ENCODE results near the gene PAFAH1B1. TPM values are rescaled to one million over a fixed set of nuclear protein-coding genes. Genes with fewer than 3 reads are reported as not detected.

The PAFAH1B1 gene
- total and polyA plus RNA-seq, 7 experiments from 2014 or later, result 15.8 to 156 (median 127) TPM

DNA sequence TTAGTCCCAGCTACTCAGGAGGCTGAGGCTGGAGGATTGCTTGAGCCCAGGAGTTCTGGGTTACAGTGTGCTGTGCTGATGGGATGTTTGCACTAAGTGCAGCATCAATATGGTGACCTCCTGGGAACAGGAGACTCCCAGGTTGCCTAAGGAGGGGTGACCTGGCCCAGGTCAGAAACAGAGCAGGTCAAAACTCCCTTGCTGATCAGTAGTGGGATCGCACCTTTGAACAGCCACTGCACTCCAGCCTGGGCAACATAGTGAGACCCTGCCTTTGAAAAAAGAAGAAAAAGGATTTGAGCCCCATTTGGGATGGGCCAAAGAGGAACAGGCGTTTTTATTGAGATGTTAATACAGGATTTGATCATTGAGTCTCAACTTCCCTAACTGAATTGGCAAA lies 87.5 kb downstream of the PAFAH1B1 start:
- Histone ChIP-seq H3K4me3 (ENCODE audit: low read length) (no peak overlapping the region), H3K9me3 (ENCODE audit: control insufficient read depth in 2 of 3, low read length in 3 of 3) (no peaks in the 10 kb centered on the region), H3K36me3 (ENCODE audit: control insufficient read depth in 2 of 3, insufficient read depth in 3 of 3, low read length in 3 of 3) (peaks cover 16 to 80% (median 25%) of the 10 kb centered on the region in 3 experiments), H3K27me3 (ENCODE audit: control insufficient read depth in 2 of 2, insufficient read depth in 2 of 2, low read length in 2 of 2) (no peaks in the 10 kb centered on the region), H3K27ac (ENCODE audit: low read depth, low read length) (no peak overlapping the region), H3K4me1 (ENCODE audit: control insufficient read depth in 2 of 2, insufficient read depth in 2 of 2, low read length in 2 of 2) (no peaks in the 10 kb centered on the region)
- intact Hi-C loops (cut with micrococcal nuclease), result no loop called here
- H3K4me1 Mint-ChIP-seq, result peaks cover 0 to 4% (median 0%) of the 10 kb centered on the region in 7 donors
- no peak overlapping the region for H3K4me3 Mint-ChIP-seq
- POLR2A ChIA-PET, result no interaction called here
- CTCF ChIA-PET, result no interaction called here
- H3K36me3 Mint-ChIP-seq, result peaks cover 8 to 43% (median 27%) of the 10 kb centered on the region in 5 donors
- DNase-seq, result no peak
- H3K27ac Mint-ChIP-seq, result peak overlapping the region in 3 of 9 donors; percentile 13 to 77 (median 14)
- H3K9me3 Mint-ChIP-seq, result no peaks in the 10 kb centered on the region
- no peak for ATAC-seq
- H3K27me3 Mint-ChIP-seq, result no peaks in the 10 kb centered on the region

DNA sequence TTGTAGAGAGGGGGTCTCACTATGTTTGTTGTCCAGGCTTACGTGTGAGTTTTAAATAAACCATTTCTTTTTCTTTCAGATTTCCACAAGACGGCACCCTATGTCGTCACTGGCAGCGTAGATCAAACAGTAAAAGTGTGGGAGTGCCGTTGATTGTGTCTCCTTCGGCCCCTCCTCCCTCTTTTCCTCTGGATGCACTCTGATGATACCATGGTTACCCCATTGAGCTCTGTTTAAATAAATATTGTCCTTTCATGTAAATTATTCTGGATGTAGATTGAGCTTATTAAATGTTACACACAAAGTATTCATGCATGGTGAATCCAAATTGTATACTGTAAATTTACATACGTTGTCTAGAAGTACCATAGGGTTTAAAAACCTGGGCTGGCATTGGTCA lies 88.2 kb downstream of the PAFAH1B1 start:
- no peaks in the 10 kb centered on the region for H3K27me3 Mint-ChIP-seq
- intact Hi-C loops (cut with micrococcal nuclease), result no loop called here
- Histone ChIP-seq H3K36me3 (ENCODE audit: control insufficient read depth in 2 of 3, insufficient read depth in 3 of 3, low read length in 3 of 3) (peaks cover 16 to 73% (median 25%) of the 10 kb centered on the region in 3 experiments), H3K27ac (ENCODE audit: low read depth, low read length) (no peak overlapping the region), H3K4me3 (ENCODE audit: low read length) (no peak overlapping the region), H3K4me1 (ENCODE audit: control insufficient read depth in 2 of 2, insufficient read depth in 2 of 2, low read length in 2 of 2) (no peaks in the 10 kb centered on the region), H3K9me3 (ENCODE audit: control insufficient read depth in 2 of 3, low read length in 3 of 3) (no peaks in the 10 kb centered on the region), H3K27me3 (ENCODE audit: control insufficient read depth in 2 of 2, insufficient read depth in 2 of 2, low read length in 2 of 2) (no peaks in the 10 kb centered on the region)
- peak overlapping the region in 2 of 9 donors; percentile 13 to 29 for H3K27ac Mint-ChIP-seq
- ATAC-seq, result no peak
- POLR2A ChIA-PET, result no interaction called here
- H3K4me3 Mint-ChIP-seq, result no peak overlapping the region
- CTCF ChIA-PET, result no interaction called here
- H3K4me1 Mint-ChIP-seq, result peaks cover 0 to 4% (median 0%) of the 10 kb centered on the region in 7 donors
- no peak for DNase-seq
- H3K36me3 Mint-ChIP-seq, result peaks cover 8 to 40% (median 27%) of the 10 kb centered on the region in 5 donors
- no peaks in the 10 kb centered on the region for H3K9me3 Mint-ChIP-seq

DNA sequence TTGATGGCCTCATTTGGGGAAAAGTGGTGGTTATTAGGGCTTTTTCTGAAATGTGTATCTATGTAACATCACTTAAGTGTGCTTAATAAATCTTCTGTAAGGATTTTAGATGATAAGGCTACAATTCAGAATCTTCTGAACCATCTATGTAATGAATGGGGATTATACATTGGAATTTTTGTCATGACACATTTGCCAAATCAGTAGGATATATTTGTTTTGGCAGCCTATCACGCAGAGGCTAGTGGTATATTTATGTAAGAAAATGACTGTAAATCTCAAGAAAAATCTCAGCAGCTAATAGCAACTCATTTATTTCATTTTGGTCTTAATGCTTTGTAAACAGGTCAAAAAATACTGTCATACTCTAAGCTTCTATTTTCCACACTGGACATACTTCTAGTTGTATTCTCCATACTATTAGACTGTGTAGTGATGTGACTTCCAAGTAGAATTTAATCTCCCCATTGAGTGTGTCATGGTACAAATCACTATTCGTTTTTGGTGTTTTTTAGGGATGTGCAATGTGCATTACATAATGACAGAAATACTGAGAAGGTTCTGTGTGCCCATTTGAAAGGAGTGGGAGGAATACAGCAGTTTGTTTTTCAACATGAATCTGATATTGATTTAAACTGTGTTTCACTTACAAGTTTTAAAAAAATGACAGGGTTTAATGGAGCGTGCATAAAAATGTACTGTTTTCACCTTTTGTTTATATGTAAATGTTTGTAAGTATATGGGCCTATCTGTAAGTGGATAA lies 88.9 kb downstream of the PAFAH1B1 start:
- H3K36me3 ChIP-seq (ENCODE audit: control insufficient read depth in 2 of 3, insufficient read depth in 3 of 3, low read length in 3 of 3), result peaks cover 16 to 66% (median 25%) of the 10 kb centered on the region in 3 experiments
- no peaks in the 10 kb centered on the region for H3K27me3 ChIP-seq (ENCODE audit: control insufficient read depth in 2 of 2, insufficient read depth in 2 of 2, low read length in 2 of 2)
- no peaks in the 10 kb centered on the region for H3K9me3 ChIP-seq (ENCODE audit: control insufficient read depth in 2 of 3, low read length in 3 of 3)
- intact Hi-C loops (cut with micrococcal nuclease), result no loop called here
- CTCF ChIA-PET, result no interaction called here
- Mint-ChIP-seq H3K27ac (no peak overlapping the region), H3K27me3 (no peaks in the 10 kb centered on the region), H3K4me3 (no peak overlapping the region), H3K9me3 (no peaks in the 10 kb centered on the region), H3K4me1 (peaks cover 0 to 4% (median 0%) of the 10 kb centered on the region in 7 donors), H3K36me3 (peaks cover 8 to 35% (median 23%) of the 10 kb centered on the region in 5 donors)
- DNase-seq (no peak), ATAC-seq (no peak)
- H3K27ac ChIP-seq (ENCODE audit: low read depth, low read length), result no peak overlapping the region
- H3K4me1 ChIP-seq (ENCODE audit: control insufficient read depth in 2 of 2, insufficient read depth in 2 of 2, low read length in 2 of 2), result no peaks in the 10 kb centered on the region
- H3K4me3 ChIP-seq (ENCODE audit: low read length), result no peak overlapping the region
- POLR2A ChIA-PET, result no interaction called here

DNA sequence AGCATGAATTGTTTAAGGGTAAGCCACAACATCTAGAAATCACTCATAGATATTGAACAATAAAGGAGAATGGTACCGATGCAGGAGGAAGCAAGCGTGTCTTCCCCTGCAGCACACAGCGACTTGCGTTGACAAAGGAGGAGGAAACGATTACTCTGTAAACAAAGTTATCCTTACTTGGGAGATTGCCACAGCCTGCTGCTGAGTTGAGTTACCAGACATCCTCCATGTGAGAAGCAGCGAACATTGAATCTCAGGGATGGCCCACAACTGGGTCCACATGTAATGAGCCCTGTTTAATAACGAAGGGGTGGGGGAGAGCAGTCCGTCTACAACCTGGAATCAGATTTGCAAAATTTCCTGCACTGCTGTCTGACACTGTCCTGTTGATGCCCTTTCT lies 90.5 kb downstream of the PAFAH1B1 start:
- Histone ChIP-seq H3K4me3 (ENCODE audit: low read length) (no peak overlapping the region), H3K4me1 (ENCODE audit: control insufficient read depth in 2 of 2, insufficient read depth in 2 of 2, low read length in 2 of 2) (peaks cover 0 to 9% of the 10 kb centered on the region in 2 donors), H3K9me3 (ENCODE audit: control insufficient read depth in 2 of 3, low read length in 3 of 3) (no peaks in the 10 kb centered on the region), H3K27ac (ENCODE audit: low read depth, low read length) (no peak overlapping the region), H3K36me3 (ENCODE audit: control insufficient read depth in 2 of 3, insufficient read depth in 3 of 3, low read length in 3 of 3) (peaks cover 16 to 54% (median 25%) of the 10 kb centered on the region in 3 experiments), H3K27me3 (ENCODE audit: control insufficient read depth in 2 of 2, insufficient read depth in 2 of 2, low read length in 2 of 2) (no peaks in the 10 kb centered on the region)
- Mint-ChIP-seq H3K4me1 (peaks cover 0 to 7% (median 4%) of the 10 kb centered on the region in 7 donors), H3K9me3 (no peaks in the 10 kb centered on the region), H3K4me3 (no peak overlapping the region), H3K27me3 (no peaks in the 10 kb centered on the region), H3K27ac (peak overlapping the region in 6 of 9 donors; percentile 3 to 61 (median 26)), H3K36me3 (peaks cover 8 to 34% (median 23%) of the 10 kb centered on the region in 5 donors)
- CTCF ChIA-PET, result no interaction called here
- no peak for ATAC-seq
- intact Hi-C loops (cut with micrococcal nuclease), result no loop called here
- no peak for DNase-seq
- POLR2A ChIA-PET, result interaction anchor here (0.7 kb wide), 1 partner anchor 46 kb away, joined by 3 read pairs; no protein-coding TSS in a partner anchor

DNA sequence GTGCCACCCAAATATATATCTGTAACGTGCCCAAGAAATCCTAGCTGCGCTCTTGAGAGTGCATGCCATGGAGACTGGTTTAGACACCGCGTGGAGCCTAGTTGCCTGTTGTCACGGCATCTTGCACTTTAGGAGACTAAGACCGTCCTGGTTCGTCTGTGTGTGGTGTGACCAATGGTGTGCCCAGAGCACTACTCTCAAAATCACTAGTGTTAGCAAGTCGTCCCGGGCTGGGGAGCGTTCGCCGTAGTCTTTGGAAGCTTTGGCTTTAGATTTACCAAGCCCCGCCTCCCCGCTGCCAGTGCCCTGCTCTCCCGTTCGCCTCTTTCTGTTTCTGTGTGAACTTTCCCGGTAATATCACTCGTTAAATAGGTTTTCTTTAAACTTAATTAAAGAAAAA lies 91.1 kb downstream of the PAFAH1B1 start:
- H3K36me3 Mint-ChIP-seq, result peaks cover 3 to 28% (median 18%) of the 10 kb centered on the region in 5 donors
- peak overlapping the region in 2 of 9 donors; percentile 9 to 55 for H3K27ac Mint-ChIP-seq
- intact Hi-C loops (cut with micrococcal nuclease), result no loop called here
- ChIA-PET POLR2A (no interaction called here), CTCF (interaction anchor here (1.2 kb wide), 1 partner anchor 91 kb away, joined by 7 read pairs; the partner anchor contains the start of gene PAFAH1B1)
- H3K4me3 Mint-ChIP-seq, result no peak overlapping the region
- no peak for ATAC-seq
- H3K27me3 Mint-ChIP-seq, result no peaks in the 10 kb centered on the region
- peaks cover 0 to 5% (median 4%) of the 10 kb centered on the region in 7 donors for H3K4me1 Mint-ChIP-seq
- H3K9me3 Mint-ChIP-seq, result no peaks in the 10 kb centered on the region
- no peak for DNase-seq
- Histone ChIP-seq H3K27me3 (ENCODE audit: control insufficient read depth in 2 of 2, insufficient read depth in 2 of 2, low read length in 2 of 2) (no peaks in the 10 kb centered on the region), H3K27ac (ENCODE audit: low read depth, low read length) (no peak overlapping the region), H3K4me1 (ENCODE audit: control insufficient read depth in 2 of 2, insufficient read depth in 2 of 2, low read length in 2 of 2) (peaks cover 0 to 14% of the 10 kb centered on the region in 2 donors), H3K9me3 (ENCODE audit: control insufficient read depth in 2 of 3, low read length in 3 of 3) (no peaks in the 10 kb centered on the region), H3K4me3 (ENCODE audit: low read length) (no peak overlapping the region), H3K36me3 (ENCODE audit: control insufficient read depth in 2 of 3, insufficient read depth in 3 of 3, low read length in 3 of 3) (peaks cover 16 to 53% (median 25%) of the 10 kb centered on the region in 3 experiments)

DNA sequence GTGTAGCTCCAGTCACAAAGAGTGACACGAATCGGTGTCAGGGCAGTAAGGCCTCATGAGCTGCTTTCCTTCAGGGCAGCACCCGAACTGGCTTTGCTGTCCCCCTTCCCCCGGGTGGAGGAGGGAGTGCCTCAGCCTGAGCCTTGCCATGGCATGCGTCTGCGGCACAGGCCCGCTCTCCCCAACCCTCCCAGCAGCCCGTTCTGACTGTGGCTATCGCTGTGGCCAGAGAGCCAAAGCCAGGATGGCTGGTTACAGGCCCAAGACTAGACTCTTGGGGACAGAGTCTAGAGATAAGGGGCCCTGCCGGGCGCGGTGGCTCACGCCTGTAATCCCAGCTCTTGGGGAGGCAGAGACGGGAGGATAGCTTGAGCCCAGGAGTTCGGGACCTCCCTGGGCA lies 92.2 kb downstream of the PAFAH1B1 start:
- H3K27ac Mint-ChIP-seq, result peak overlapping the region in 3 of 9 donors; percentile 34 to 51 (median 48)

More for the DNA sequence above, 92.2 kb downstream of the PAFAH1B1 start:
- H3K4me1 ChIP-seq (ENCODE audit: control insufficient read depth in 2 of 2, insufficient read depth in 2 of 2, low read length in 2 of 2), result peaks cover 0 to 14% of the 10 kb centered on the region in 2 donors
- ChIA-PET CTCF (interaction anchor here (1.2 kb wide), 1 partner anchor 93 kb away, joined by 7 read pairs; the partner anchor contains the start of gene PAFAH1B1), POLR2A (interaction anchor here (1.2 kb wide), 2 partner anchors 149 to 174 kb away, joined by 3 to 5 read pairs; partner anchors contain the start of gene METTL16)
- no peaks in the 10 kb centered on the region for H3K9me3 Mint-ChIP-seq
- ATAC-seq (no peak), DNase-seq (no peak)
- no peaks in the 10 kb centered on the region for H3K27me3 ChIP-seq (ENCODE audit: control insufficient read depth in 2 of 2, insufficient read depth in 2 of 2, low read length in 2 of 2)
- H3K36me3 Mint-ChIP-seq, result peaks cover 0 to 20% (median 11%) of the 10 kb centered on the region in 5 donors
- no peaks in the 10 kb centered on the region for H3K27me3 Mint-ChIP-seq
- peaks cover 7 to 53% (median 23%) of the 10 kb centered on the region in 3 experiments for H3K36me3 ChIP-seq (ENCODE audit: control insufficient read depth in 2 of 3, insufficient read depth in 3 of 3, low read length in 3 of 3)
- no peaks in the 10 kb centered on the region for H3K9me3 ChIP-seq (ENCODE audit: control insufficient read depth in 2 of 3, low read length in 3 of 3)
- H3K4me3 ChIP-seq (ENCODE audit: low read length), result no peak overlapping the region
- intact Hi-C loops (cut with micrococcal nuclease), result no loop called here
- peaks cover 2 to 5% (median 4%) of the 10 kb centered on the region in 7 donors for H3K4me1 Mint-ChIP-seq
- no peak overlapping the region for H3K4me3 Mint-ChIP-seq
- H3K27ac ChIP-seq (ENCODE audit: low read depth, low read length), result no peak overlapping the region
